ENCODE results near the gene RNF207. TPM values are rescaled to one million over a fixed set of nuclear protein-coding genes. Genes with fewer than 3 reads are reported as not detected.

RNF207 gene
- total RNA-seq, 3 donors from 2014 or later (not counting 1 experiment from before 2014, with no cell fraction given) = 2.1 to 5.5 (median 2.3) TPM

DNA sequence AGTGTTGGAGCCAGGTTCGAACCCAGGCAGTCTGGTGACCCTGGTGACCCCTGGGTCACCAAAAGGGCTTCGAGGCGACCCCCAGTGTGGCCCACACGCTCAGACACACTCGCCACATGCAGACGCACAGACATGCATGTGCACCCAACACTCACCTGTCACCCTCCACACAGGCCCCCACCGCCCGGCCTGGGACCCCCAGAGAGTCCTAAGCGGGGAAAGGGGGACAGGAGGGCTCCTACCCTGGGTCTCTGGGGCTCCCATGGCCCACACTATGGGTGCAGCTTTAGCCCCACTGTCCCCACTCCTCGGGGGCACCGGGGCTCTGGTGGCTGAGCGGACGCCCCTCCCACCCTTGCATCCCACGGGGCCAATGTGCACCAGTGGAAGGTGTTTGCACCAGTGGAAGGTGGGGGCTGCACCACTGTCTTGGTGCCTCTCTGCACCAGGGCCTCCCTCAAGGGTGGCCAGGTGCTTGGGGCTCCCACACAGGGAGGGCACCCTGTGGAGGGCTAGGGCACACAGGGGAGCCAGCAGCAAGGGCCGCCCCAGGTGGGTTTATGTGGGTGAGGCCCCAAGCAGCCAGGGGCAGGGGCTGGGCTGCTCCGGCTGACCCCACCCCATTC lies 35.7 kb upstream of the RNF207 start:
- TF ChIP-seq, protein P1, sequence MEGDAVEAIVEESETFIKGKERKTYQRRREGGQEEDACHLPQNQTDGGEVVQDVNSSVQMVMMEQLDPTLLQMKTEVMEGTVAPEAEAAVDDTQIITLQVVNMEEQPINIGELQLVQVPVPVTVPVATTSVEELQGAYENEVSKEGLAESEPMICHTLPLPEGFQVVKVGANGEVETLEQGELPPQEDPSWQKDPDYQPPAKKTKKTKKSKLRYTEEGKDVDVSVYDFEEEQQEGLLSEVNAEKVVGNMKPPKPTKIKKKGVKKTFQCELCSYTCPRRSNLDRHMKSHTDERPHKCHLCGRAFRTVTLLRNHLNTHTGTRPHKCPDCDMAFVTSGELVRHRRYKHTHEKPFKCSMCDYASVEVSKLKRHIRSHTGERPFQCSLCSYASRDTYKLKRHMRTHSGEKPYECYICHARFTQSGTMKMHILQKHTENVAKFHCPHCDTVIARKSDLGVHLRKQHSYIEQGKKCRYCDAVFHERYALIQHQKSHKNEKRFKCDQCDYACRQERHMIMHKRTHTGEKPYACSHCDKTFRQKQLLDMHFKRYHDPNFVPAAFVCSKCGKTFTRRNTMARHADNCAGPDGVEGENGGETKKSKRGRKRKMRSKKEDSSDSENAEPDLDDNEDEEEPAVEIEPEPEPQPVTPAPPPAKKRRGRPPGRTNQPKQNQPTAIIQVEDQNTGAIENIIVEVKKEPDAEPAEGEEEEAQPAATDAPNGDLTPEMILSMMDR (IDR thresholded peaks at IDR 0.05) = no peak
- ATAC-seq (no peak), DNase-seq (no peak)
- Mint-ChIP-seq H3K27ac (no peak overlapping the region), H3K9me3 (no peaks in the 10 kb centered on the region), H3K4me1 (no peaks in the 10 kb centered on the region), H3K36me3 (no peaks in the 10 kb centered on the region), H3K4me3 (no peak overlapping the region), H3K27me3 (ENCODE audit: low read depth in 2 of 2) (peaks cover 0 to 5% of the 10 kb centered on the region in 2 donors)
- Histone ChIP-seq H3K4me1 (ENCODE audit: control insufficient read depth, insufficient read depth, low read length) (no peaks in the 10 kb centered on the region), H3K27ac (ENCODE audit: low read length) (no peak overlapping the region), H3K36me3 (ENCODE audit: control insufficient read depth, insufficient read depth, low read length) (no peaks in the 10 kb centered on the region), H3K4me3 (ENCODE audit: low read length) (no peak overlapping the region), H3K27me3 (ENCODE audit: control insufficient read depth, insufficient read depth, low read length) (no peaks in the 10 kb centered on the region), H3K9me3 (ENCODE audit: control insufficient read depth, insufficient read depth, low read length) (no peaks in the 10 kb centered on the region)
- intact Hi-C loops (cut with micrococcal nuclease) = no loop called here
- 70% methylated on average over 16 of the region's 16 CpGs for WGBS (ENCODE audit: insufficient coverage)

DNA sequence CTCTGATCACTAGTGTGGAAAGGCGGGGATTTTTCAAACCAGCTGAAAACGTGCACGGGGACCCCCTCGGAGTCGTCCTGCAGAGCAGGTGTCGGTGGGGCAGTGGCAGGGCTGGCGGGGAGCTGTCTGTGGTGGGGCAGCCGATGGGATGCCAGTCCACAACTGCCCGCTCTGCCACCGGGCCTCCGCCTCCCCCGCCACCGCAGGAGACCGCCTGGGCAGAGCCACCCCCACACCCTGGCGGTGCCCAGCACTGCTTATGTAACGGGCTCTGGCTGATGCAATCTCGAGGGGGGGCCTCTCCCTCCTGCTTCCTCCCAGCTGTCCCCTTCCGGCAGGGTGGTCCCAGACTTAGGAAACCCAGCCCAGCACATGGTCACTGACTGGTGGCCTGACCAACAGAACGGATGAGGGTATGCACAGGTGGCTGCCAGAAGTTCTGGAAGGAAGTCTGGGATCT lies 35.1 kb upstream of the RNF207 start:
- no peak overlapping the region for H3K4me3 ChIP-seq (ENCODE audit: low read length)
- H3K27ac Mint-ChIP-seq = no peak overlapping the region
- WGBS (ENCODE audit: insufficient coverage) = 50% methylated on average over 19 of the region's 19 CpGs
- no peaks in the 10 kb centered on the region for H3K36me3 Mint-ChIP-seq
- ATAC-seq (no peak), DNase-seq (no peak)
- no peaks in the 10 kb centered on the region for H3K27me3 ChIP-seq (ENCODE audit: control insufficient read depth, insufficient read depth, low read length)
- no peaks in the 10 kb centered on the region for H3K9me3 ChIP-seq (ENCODE audit: control insufficient read depth, insufficient read depth, low read length)
- no peaks in the 10 kb centered on the region for H3K4me1 ChIP-seq (ENCODE audit: control insufficient read depth, insufficient read depth, low read length)
- no peak overlapping the region for H3K4me3 Mint-ChIP-seq
- peaks cover 0 to 5% of the 10 kb centered on the region in 2 donors for H3K27me3 Mint-ChIP-seq (ENCODE audit: low read depth in 2 of 2)
- H3K27ac ChIP-seq (ENCODE audit: low read length) = no peak overlapping the region
- intact Hi-C loops (cut with micrococcal nuclease) = no loop called here
- H3K4me1 Mint-ChIP-seq = no peaks in the 10 kb centered on the region
- TF ChIP-seq, protein P1 (IDR thresholded peaks at IDR 0.05) = no peak
- H3K36me3 ChIP-seq (ENCODE audit: control insufficient read depth, insufficient read depth, low read length) = no peaks in the 10 kb centered on the region
- H3K9me3 Mint-ChIP-seq = no peaks in the 10 kb centered on the region

DNA sequence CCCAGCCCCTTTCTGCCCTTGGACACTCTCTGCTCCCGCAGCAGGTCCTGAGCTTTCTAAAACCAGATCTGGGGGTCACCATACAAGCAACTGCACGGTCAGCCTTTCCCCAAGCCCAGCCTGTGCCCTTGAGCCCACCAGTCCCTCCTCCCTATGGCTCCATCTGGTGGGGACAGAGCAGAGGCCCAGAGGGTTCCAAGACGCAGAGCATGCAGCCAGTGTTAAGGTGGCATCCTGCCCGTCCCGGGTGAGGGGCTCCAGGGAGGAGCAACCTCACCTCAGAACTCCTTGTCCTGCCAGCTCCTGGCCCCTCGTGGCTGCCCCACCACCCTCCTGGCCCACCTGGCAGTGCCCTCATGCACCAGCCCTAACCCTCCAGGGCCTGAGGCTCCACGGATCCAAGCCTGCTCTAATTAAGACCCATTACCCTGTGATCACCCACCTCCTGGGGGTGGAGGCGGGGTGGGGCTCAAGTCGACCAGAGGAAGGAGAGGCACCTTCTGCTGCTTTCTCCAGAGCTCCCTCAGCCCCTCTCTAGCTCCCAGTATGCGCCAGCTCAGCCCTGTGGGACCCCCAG lies 34.3 kb upstream of the RNF207 start:
- no peak for DNase-seq
- Mint-ChIP-seq H3K4me3 (no peak overlapping the region), H3K9me3 (no peaks in the 10 kb centered on the region), H3K27ac (no peak overlapping the region), H3K27me3 (ENCODE audit: low read depth in 2 of 2) (peaks cover under 1 to 5% of the 10 kb centered on the region in 2 donors), H3K36me3 (no peaks in the 10 kb centered on the region), H3K4me1 (no peaks in the 10 kb centered on the region)
- H3K4me3 ChIP-seq (ENCODE audit: low read length) = no peak overlapping the region
- peaks cover under 1% of the 10 kb centered on the region for H3K27me3 ChIP-seq (ENCODE audit: control insufficient read depth, insufficient read depth, low read length)
- intact Hi-C loops (cut with micrococcal nuclease) = no loop called here
- no peak overlapping the region for H3K27ac ChIP-seq (ENCODE audit: low read length)
- no peak for ATAC-seq
- no peaks in the 10 kb centered on the region for H3K36me3 ChIP-seq (ENCODE audit: control insufficient read depth, insufficient read depth, low read length)
- TF ChIP-seq, protein P1 (IDR thresholded peaks at IDR 0.05) = no peak
- H3K4me1 ChIP-seq (ENCODE audit: control insufficient read depth, insufficient read depth, low read length) = no peaks in the 10 kb centered on the region
- 50% methylated on average over 10 of the region's 10 CpGs for WGBS (ENCODE audit: insufficient coverage)
- H3K9me3 ChIP-seq (ENCODE audit: control insufficient read depth, insufficient read depth, low read length) = no peaks in the 10 kb centered on the region

Measured in natural killer cell (primary cell).